ENCODE results near the gene DNAJC6. TPM values are rescaled to one million over a fixed set of nuclear protein-coding genes. Genes with fewer than 3 reads are reported as not detected.

The DNAJC6 gene
- total RNA-seq (5.7 and 11.2 TPM in 2 replicates), polyA plus RNA-seq (6.0 and 9.3 TPM in 2 replicates)

DNA sequence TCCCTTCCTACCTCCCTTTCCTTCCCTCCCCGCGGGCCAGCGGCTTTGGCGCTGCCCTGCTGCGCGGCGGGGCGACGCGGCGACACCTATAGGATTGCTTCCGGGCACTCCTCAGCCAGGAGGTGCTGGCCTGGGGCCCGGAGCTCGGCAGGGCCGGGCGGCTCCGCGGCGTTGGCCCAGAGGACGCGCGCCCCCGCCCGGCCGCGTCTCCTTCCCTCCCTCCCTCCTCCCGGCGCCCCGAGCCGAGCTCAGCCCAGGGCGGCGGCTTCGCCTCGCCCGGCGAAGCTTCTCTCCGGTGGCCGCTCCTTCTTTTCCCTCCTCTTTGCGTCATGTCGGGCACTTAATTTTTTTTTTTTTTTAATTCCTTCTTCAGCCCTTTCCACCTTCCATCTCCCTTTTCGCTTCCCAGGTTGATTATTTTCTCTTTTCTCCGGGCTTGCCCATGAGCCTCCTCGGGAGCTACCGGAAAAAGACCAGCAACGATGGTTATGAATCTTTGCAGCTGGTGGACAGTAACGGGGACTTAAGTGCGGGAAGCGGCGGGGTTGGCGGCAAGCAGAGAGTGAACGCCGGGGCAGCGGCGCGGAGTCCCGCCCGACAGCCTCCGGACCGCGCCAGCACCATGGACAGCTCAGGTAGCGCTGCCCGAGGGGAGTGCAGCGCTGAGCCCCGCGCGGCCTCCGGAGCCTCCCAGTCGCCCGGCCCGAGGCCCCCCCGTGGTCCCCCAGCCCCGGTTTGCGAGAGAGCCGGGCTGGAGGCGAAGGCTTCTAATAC, at the start of gene DNAJC6:
Gene DNAJC6 (plus strand): TSS at position 240 of the 774 bp plus-strand sequence. CDS start 203 bp downstream, at position 443.
- H3K9me3 ChIP-seq (ENCODE audit: low read depth) = no peaks in the 10 kb centered on the region
- TF ChIP-seq EZH2phosphoT487 (IDR thresholded peaks at IDR 0.05; ENCODE audit: low read depth, severe bottlenecking, unreplicated experiment) = no peak
- TF ChIP-seq, protein P1, sequence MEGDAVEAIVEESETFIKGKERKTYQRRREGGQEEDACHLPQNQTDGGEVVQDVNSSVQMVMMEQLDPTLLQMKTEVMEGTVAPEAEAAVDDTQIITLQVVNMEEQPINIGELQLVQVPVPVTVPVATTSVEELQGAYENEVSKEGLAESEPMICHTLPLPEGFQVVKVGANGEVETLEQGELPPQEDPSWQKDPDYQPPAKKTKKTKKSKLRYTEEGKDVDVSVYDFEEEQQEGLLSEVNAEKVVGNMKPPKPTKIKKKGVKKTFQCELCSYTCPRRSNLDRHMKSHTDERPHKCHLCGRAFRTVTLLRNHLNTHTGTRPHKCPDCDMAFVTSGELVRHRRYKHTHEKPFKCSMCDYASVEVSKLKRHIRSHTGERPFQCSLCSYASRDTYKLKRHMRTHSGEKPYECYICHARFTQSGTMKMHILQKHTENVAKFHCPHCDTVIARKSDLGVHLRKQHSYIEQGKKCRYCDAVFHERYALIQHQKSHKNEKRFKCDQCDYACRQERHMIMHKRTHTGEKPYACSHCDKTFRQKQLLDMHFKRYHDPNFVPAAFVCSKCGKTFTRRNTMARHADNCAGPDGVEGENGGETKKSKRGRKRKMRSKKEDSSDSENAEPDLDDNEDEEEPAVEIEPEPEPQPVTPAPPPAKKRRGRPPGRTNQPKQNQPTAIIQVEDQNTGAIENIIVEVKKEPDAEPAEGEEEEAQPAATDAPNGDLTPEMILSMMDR (IDR thresholded peaks at IDR 0.05; ENCODE audit: poor library complexity) = no peak
- no peak for TF ChIP-seq EZH2 (IDR thresholded peaks at IDR 0.05; ENCODE audit: borderline replicate concordance)
- H2AFZ ChIP-seq = peak within 1 kb of the TSS; percentile 57

DNA sequence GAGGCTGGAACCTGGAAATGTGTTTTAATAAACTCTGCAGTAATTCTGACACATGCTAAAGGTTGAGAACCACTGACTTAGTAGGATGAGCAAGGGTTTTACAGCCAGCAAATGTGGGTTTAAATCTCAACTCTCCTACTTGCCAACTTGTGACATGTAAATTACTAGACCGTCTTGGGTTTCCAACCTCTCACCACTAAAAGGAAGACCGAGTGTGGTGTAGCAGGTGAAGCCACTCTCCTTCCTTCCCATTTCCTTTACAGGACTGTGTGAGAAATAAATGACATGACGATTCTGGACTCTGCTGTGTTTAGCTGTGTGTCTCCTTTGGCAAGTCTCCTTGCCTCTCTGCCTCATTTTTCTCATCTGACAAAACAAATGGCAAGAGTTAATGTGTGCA, 49.5 kb upstream of the DNAJC6 start:
- Histone ChIP-seq H4K20me1 (ENCODE audit: insufficient read depth, poor library complexity, severe bottlenecking) (no peaks in the 10 kb centered on the region), H2AFZ (no peak overlapping the region), H3K79me2 (peaks cover 13% of the 10 kb centered on the region), H3K36me3 (replicated peaks; ENCODE audit: insufficient read depth, low read depth) (no peaks in the 10 kb centered on the region), H3K27ac (no peak overlapping the region), H3K4me3 (no peak overlapping the region), H3K4me1 (ENCODE audit: insufficient read depth) (peaks cover 1% of the 10 kb centered on the region), H3K4me2 (no peak overlapping the region), H3K9me2 (replicated peaks; ENCODE audit: insufficient read depth) (no peaks in the 10 kb centered on the region), H3K27me3 (peaks cover 2% of the 10 kb centered on the region), H3K9me3 (ENCODE audit: low read depth) (no peaks in the 10 kb centered on the region)
- TF ChIP-seq, protein P1 (IDR thresholded peaks at IDR 0.05; ENCODE audit: poor library complexity) = no peak
- no peak for TF ChIP-seq EZH2phosphoT487 (IDR thresholded peaks at IDR 0.05; ENCODE audit: low read depth, severe bottlenecking, unreplicated experiment)
- no peak for TF ChIP-seq EZH2 (IDR thresholded peaks at IDR 0.05; ENCODE audit: borderline replicate concordance)
- WGBS (ENCODE audit: low lambda C conversion rate, missing lambda C conversion rate) = 77% methylated on average over 3 of the region's 3 CpGs
- no peak for DNase-seq (ENCODE audit: low spot score)

More for the DNA sequence above, at the start of gene DNAJC6:
- Histone ChIP-seq H3K27ac (no peak within 1 kb of the TSS), H3K79me2 (no peaks in the 10 kb centered on the region), H3K27me3 (peaks cover 19% of the 10 kb centered on the region), H3K36me3 (replicated peaks; ENCODE audit: insufficient read depth, low read depth) (no peaks in the 10 kb centered on the region), H4K20me1 (ENCODE audit: insufficient read depth, poor library complexity, severe bottlenecking) (no peaks in the 10 kb centered on the region), H3K4me1 (ENCODE audit: insufficient read depth) (peaks cover 10% of the 10 kb centered on the region), H3K4me2 (peak within 1 kb of the TSS; percentile 100), H3K9me2 (replicated peaks; ENCODE audit: insufficient read depth) (no peaks in the 10 kb centered on the region), H3K4me3 (peak within 1 kb of the TSS; percentile 69)
- WGBS (ENCODE audit: low lambda C conversion rate, missing lambda C conversion rate) = 1% methylated on average over 38 of the region's 75 CpGs
- DNase-seq (ENCODE audit: low spot score) = peak; percentile 93

DNA sequence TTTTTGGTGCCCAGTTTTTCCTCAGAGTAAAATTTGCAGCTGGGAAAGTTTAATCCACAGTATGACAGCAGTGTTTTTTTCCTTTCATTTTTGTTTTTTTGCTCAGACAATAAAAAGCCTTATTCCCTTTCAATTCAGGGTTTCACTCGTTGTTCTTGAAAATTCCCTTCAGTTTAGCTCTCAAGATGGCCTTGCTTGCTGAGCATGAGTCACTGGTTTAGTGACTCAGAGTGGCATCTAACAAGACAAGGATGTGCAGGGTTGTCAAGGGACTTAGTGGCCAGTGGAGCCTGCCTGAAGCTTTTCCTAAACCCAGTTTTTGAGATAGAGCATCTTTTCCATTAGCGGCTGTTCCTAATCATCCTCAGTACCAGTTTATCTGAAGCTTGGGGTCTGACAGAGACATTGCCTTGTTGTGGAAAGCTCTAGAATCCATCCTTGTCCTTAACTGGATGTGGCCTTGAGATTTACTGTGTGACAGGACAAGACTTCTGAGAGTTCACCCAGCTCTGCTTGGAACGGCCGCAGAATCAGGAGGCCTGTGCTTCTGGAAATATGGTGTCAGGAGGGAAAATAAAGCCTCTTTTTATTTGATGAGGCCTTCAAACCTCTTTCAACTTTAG, 48.4 kb upstream of the DNAJC6 start:
- Histone ChIP-seq H3K4me2 (no peak overlapping the region), H3K27ac (no peak overlapping the region), H3K27me3 (no peaks in the 10 kb centered on the region), H4K20me1 (ENCODE audit: insufficient read depth, poor library complexity, severe bottlenecking) (no peaks in the 10 kb centered on the region), H3K9me3 (ENCODE audit: low read depth) (no peaks in the 10 kb centered on the region), H3K4me3 (no peak overlapping the region), H3K4me1 (ENCODE audit: insufficient read depth) (peaks cover 8% of the 10 kb centered on the region), H2AFZ (no peak overlapping the region), H3K36me3 (replicated peaks; ENCODE audit: insufficient read depth, low read depth) (no peaks in the 10 kb centered on the region), H3K9me2 (replicated peaks; ENCODE audit: insufficient read depth) (no peaks in the 10 kb centered on the region), H3K79me2 (peaks cover 9% of the 10 kb centered on the region)
- 59% methylated on average over 4 of the region's 4 CpGs for WGBS (ENCODE audit: low lambda C conversion rate, missing lambda C conversion rate)
- peak; percentile 56 for DNase-seq (ENCODE audit: low spot score)
- no peak for TF ChIP-seq EZH2 (IDR thresholded peaks at IDR 0.05; ENCODE audit: borderline replicate concordance)
- TF ChIP-seq, protein P1 (IDR thresholded peaks at IDR 0.05; ENCODE audit: poor library complexity) = no peak
- TF ChIP-seq EZH2phosphoT487 (IDR thresholded peaks at IDR 0.05; ENCODE audit: low read depth, severe bottlenecking, unreplicated experiment) = no peak

Measured in hepatocyte (in vitro differentiated cells).